ENCODE measurements around the gene RASEF.

GRCh38 chr9:83011611-83012010, 51.3 kb downstream of the RASEF start:
- no peak for TF ChIP-seq CTCF (IDR thresholded peaks at IDR 0.05)
- TF ChIP-seq POLR2A (IDR thresholded peaks at IDR 0.05), result no peak
- TF ChIP-seq POLR2AphosphoS5 (IDR thresholded peaks at IDR 0.05), result no peak

All from stomach (tissue), 4 donors.